Activated naive CD4-positive, alpha-beta T cell treated with anti-CD3 and anti-CD28 coated beads, Interleukin-2, amount 50 U/mL, for 72 hours (primary cell): ENCODE measurements around the gene GABRR1. TPM values are rescaled to one million over a fixed set of nuclear protein-coding genes. Genes with fewer than 3 reads are reported as not detected.

Experiments
- ATAC-seq, 2 donors: fragments of 150-1000 bp; cut with Tn5 transposase; 2 replicates each; pipeline ENCODE4 v1.10.0; 2021; ENCODE audit warnings: mild to moderate bottlenecking in 2 of 2, moderate library complexity in 2 of 2
- DNase-seq, 2 donors: peaks; one replicate each; pipeline ENCODE4 v3.0.0; 2021 to 2022; ENCODE audit warnings: low spot score in 2 of 2
- H3K27ac Mint-ChIP-seq, 2 donors: one replicate each; pipeline ENCODE4 v1.8.0; 2022; ENCODE audit warnings: mild to moderate bottlenecking in 2 of 2, mixed read lengths in 2 of 2
- H3K36me3 Mint-ChIP-seq, 2 donors: one replicate each; pipeline ENCODE4 v1.8.0; 2022; ENCODE audit warnings: mixed read lengths in 2 of 2
- H3K9me3 Mint-ChIP-seq, 2 donors: one replicate each; pipeline ENCODE4 v1.8.0; 2022; ENCODE audit warnings: mixed read lengths in 2 of 2
- total RNA-seq, 2 donors: library from RNA; stranded (reverse); gene quantifications; one replicate each; pipeline ENCODE4 v1.2.3, GENCODE V29; 2022

GABRR1 gene
- total RNA-seq, 2 donors from 2014 or later, result not detected

DNA sequence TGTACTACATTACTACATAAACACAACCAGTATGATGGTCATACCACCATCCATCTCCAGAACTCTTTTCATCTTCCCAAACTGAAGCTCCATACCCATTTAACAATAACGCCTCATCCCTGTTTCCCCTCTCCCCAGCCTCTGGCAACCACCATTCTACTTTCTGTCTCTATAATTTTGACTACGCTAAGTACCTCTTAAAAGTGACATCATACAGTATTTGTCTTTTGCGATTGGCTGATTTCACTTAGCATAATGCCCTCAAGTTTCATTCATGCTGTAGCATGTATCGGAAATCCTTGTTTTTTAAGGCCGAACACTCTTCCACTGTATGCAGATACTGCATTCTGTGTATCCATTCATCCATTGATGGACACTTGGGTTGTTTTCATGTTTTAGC lies 29.7 kb downstream of the GABRR1 start:
- Mint-ChIP-seq H3K36me3 (no peaks in the 10 kb centered on the region), H3K27ac (no peak overlapping the region), H3K9me3 (peaks cover 0 to 4% of the 10 kb centered on the region in 2 donors)
- DNase-seq (no peak), ATAC-seq (no peak)

DNA sequence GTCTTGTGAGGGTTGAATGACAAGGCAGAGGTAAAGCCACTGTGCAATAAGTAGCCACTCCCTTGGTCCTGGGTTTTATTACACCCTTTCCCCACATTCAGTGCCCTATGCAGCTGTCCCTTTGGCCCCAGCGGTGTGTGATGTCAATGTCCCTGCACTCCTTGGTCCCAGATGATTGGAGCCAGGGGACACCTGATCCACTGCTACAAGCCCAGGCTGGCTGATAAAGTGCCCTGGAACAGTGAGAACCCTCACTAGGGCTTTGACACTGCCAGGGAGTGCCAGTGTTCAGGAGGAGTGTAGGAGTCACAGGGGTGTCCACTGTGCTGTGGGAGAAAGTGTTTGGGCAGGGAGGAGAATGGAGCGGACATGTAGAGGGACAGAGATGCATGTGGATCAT lies 30.4 kb downstream of the GABRR1 start:
- no peak for ATAC-seq
- no peak overlapping the region for H3K27ac Mint-ChIP-seq
- no peak for DNase-seq
- H3K9me3 Mint-ChIP-seq, result no peaks in the 10 kb centered on the region
- H3K36me3 Mint-ChIP-seq, result no peaks in the 10 kb centered on the region

- no peak for ATAC-seq
- Mint-ChIP-seq H3K36me3 (no peaks in the 10 kb centered on the region), H3K9me3 (no peaks in the 10 kb centered on the region), H3K27ac (no peak overlapping the region)
- DNase-seq, result no peak
Observed at GRCh38 chr6:89184344-89184743, 32.8 kb downstream of the GABRR1 start.

GRCh38 chr6:89183294-89183693 lies 33.9 kb downstream of the GABRR1 start:
- DNase-seq (no peak), ATAC-seq (no peak)
- no peaks in the 10 kb centered on the region for H3K36me3 Mint-ChIP-seq
- no peaks in the 10 kb centered on the region for H3K9me3 Mint-ChIP-seq
- H3K27ac Mint-ChIP-seq, result no peak overlapping the region

DNA sequence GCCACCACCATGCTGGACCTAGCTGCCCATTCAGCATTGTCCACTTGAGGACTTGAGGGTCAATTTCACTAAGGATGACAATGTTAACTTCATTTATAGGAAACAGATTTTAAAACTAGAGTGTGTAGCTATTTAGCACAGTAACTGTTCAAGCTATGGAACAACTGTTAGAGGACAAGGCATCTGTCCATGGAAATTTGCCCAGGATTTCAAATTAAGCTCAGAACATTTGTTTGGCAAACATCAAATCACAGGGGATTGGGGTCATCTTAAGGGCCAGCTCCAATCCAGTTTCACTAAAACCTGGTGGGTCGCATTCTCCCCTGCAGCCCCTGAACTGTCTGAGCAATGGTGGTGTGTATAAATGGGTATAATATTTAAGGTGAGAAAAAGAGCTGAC lies 36.2 kb downstream of the GABRR1 start:
- ATAC-seq, result no peak
- no peaks in the 10 kb centered on the region for H3K36me3 Mint-ChIP-seq
- H3K9me3 Mint-ChIP-seq, result no peaks in the 10 kb centered on the region
- DNase-seq, result no peak
- H3K27ac Mint-ChIP-seq, result no peak overlapping the region

- ATAC-seq (no peak), DNase-seq (no peak)
- Mint-ChIP-seq H3K9me3 (no peaks in the 10 kb centered on the region), H3K27ac (no peak overlapping the region), H3K36me3 (no peaks in the 10 kb centered on the region)
Observed at GRCh38 chr6:89180112-89180511, 37.0 kb downstream of the GABRR1 start.

DNA sequence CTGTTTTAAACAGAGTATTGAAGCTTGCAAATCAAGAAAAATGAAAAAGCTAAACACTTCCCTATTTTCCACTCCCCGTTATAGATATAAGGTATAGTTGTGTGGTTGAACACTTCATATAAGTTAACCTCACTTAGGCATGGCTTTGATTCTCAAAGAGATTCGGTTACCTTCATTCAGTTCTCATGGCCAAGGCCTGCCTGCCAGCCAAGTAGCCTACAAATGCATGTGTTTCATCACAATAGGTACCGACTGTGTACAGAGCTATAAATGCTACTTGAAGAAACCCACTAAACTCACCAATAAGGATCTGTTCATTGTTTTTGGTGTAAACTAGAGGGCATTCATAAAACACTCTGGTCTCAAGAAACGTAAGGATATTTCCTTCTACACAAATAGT lies 43.5 kb downstream of the GABRR1 start:
- no peak overlapping the region for H3K27ac Mint-ChIP-seq
- no peaks in the 10 kb centered on the region for H3K9me3 Mint-ChIP-seq
- no peak for ATAC-seq
- DNase-seq, result no peak
- H3K36me3 Mint-ChIP-seq, result no peaks in the 10 kb centered on the region

DNA sequence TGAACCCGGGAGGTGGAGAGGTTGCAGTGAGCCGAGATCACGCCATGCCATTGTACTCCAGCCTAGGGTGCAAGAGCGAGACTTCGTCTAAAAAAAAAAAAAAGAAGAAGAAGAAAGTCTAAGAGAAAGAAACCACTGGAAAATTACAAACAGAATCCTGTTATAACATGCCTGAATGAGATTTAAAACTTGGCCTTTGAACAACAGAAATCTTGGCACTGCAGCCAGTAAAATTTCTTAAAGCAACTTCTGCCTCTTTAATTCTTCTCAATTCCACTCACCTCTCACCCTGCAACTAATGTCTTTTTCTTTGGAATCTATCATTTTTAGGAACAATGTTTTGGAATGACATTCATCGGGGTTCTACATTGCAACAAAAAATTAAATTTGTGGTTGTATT lies 45.0 kb downstream of the GABRR1 start:
- no peaks in the 10 kb centered on the region for H3K9me3 Mint-ChIP-seq
- no peak overlapping the region for H3K27ac Mint-ChIP-seq
- ATAC-seq (no peak), DNase-seq (no peak)
- no peaks in the 10 kb centered on the region for H3K36me3 Mint-ChIP-seq

DNA sequence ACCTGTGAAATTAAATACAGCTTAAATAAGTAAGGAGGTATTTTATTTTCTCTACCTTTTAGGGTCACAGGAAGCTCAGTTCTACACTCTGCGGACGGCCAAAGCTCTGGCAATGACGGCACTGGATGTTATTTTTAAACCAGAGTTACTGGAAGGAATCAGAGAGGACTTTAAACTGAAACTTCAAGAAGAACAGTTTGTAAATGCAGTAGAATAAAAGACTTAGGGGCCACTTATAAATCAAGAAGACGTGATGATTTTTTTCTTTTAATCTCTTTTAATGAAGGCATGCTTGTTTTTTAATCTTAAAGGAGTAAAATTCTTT lies 55.1 kb downstream of the GABRR1 start:
- ATAC-seq, result no peak
- Mint-ChIP-seq H3K27ac (no peak overlapping the region), H3K9me3 (no peaks in the 10 kb centered on the region), H3K36me3 (peaks cover 7 to 13% of the 10 kb centered on the region in 2 donors)
- no peak for DNase-seq

DNA sequence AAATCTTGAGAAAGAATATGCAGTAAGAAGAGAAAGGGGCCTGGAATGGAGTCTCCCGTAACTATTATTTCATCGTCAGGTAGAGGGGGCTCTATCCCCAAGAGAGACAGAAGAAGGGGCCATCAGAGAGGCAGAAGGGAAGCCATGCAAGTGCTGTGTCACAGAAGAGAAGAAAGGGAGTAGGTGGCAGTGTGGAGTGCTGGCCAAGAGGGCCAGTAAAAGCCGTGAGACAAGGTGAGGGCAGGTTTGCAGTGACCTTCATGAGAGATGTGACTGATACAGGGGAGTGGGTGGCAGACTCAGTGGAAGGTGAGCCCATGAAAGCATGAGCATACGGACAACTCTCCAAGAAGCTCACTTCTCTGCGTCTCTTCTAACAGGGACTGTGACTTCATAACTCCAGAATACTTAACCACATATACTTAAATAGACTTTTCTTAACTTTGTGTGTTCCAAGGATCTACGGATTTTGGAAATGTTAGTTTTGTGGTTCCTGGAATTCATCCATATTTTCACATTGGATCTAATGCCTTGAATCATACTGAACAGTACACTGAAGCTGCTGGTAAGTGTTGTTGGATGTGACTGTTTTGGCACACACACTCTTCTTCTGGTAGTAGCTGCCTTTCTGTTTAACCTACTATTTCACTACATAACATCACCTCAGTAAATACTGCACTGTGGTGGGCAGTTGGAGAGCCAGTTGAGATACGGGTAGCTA lies 55.7 kb downstream of the GABRR1 start:
- H3K27ac Mint-ChIP-seq, result peak overlapping the region in 1 of 2 donors; percentile 1
- peaks cover 9 to 13% of the 10 kb centered on the region in 2 donors for H3K36me3 Mint-ChIP-seq
- no peak for DNase-seq
- no peaks in the 10 kb centered on the region for H3K9me3 Mint-ChIP-seq
- no peak for ATAC-seq

DNA sequence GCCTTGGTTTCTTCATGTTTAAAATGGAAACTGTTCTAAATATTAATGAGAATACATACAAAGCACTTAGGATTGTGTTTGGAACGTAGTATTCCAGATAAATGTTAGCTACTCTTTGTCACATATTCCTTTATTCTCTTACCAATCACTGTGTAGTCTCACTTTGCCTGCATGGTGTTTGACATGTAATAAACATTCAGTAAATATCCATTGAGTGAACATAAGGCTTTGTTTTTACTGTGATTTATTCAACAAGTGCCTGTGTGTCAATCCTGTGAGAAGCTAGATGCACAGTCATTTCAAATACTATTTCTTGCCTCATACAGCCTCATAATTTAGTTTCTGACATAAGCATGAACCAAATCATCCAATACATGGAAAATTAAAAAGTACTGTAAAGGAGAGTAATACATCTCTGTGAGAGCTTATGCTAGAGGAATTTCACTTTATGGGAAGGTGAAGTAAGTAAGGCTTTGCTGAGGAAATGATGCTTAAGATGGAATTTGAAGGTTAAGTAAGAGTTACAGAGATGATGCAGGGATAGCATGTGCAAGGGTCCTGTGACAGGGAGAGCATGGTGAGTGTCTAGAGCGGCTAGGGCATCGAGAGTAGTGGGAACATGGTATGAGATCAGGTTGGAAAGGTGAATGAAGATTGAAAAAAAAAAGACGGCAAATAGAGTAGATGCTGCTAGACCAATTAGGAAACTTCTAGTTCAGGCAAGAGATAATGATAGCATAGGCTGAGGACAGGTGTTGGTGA lies 56.6 kb downstream of the GABRR1 start:
- H3K9me3 Mint-ChIP-seq, result no peaks in the 10 kb centered on the region
- H3K27ac Mint-ChIP-seq, result no peak overlapping the region
- peaks cover 13% of the 10 kb centered on the region in 2 donors for H3K36me3 Mint-ChIP-seq
- DNase-seq (no peak), ATAC-seq (no peak)

GRCh38 chr6:89154131-89154530 lies 63.0 kb downstream of the GABRR1 start:
- no peak overlapping the region for H3K27ac Mint-ChIP-seq
- no peak for ATAC-seq
- DNase-seq, result no peak
- no peaks in the 10 kb centered on the region for H3K9me3 Mint-ChIP-seq
- H3K36me3 Mint-ChIP-seq, result peaks cover 11 to 20% of the 10 kb centered on the region in 2 donors

DNA sequence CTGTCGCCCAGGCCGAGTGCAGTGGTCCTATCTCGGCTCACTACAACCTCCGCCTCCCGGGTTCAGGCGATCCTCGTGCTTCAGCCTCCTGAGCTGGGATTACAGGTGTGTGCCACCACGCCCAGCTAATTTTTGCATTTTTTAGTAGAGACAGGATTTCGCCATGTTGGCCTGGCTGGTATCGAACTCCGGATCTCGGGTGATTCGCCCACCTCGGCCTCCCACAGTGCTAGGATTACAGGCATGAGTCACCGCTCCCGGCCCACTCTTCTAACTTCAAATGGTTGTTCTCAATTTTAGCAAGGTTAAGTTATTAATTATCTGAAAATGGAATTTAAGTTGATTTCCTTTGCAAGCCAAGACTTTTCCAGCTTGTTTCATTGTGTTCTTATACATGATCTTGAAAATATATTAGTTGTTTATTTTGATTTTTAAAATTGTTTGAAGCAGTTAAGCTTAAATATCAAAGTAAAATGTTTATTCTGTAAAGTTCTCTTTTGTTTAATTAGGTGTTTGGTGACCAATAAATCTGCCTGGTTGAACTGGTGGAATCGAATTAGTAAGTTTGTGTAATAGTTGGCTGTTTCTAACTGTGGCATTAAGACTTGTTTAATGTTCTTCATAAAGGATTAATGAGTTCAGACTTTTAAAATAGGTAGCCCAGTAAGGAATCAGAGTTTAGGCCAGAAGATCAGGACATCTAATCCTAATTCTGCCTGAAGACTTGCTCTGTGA lies 69.0 kb downstream of the GABRR1 start:
- ATAC-seq, result no peak
- no peak overlapping the region for H3K27ac Mint-ChIP-seq

GRCh38 chr6:89146718-89147700 lies 70.1 kb downstream of the GABRR1 start:
- H3K36me3 Mint-ChIP-seq, result peaks cover 24 to 27% of the 10 kb centered on the region in 2 donors
- ATAC-seq (no peak), DNase-seq (peak in 1 of 2 donors; percentile 38)
- H3K27ac Mint-ChIP-seq, result peak overlapping the region; percentile 16 to 75
- no peaks in the 10 kb centered on the region for H3K9me3 Mint-ChIP-seq

More for the DNA sequence above, 69.0 kb downstream of the GABRR1 start:
- H3K36me3 Mint-ChIP-seq, result peaks cover 24 to 27% of the 10 kb centered on the region in 2 donors
- H3K9me3 Mint-ChIP-seq, result no peaks in the 10 kb centered on the region
- DNase-seq, result no peak

GRCh38 chr6:89145956-89146717 lies 71.0 kb downstream of the GABRR1 start, which contains the start of gene PM20D2:
TSS of gene PM20D2 (plus strand) at chr6:89146055. CDS start at chr6:89146145, 90 bp downstream.
- DNase-seq (peak; percentile 70 to 76), ATAC-seq (peak; percentile 76 to 77)
- Mint-ChIP-seq H3K9me3 (no peaks in the 10 kb centered on the region), H3K36me3 (peaks cover 24 to 27% of the 10 kb centered on the region in 2 donors), H3K27ac (peak within 1 kb of the TSS; percentile 96 to 99)
